VCaP (cell line): Measurements from ENCODE around the gene SH3GL3.

Source experiments
- H3K27ac ChIP-seq: fragments of 450-650 bp; 2 replicates; pipeline ENCODE4 v1.5.1; 2017
- CTCF ChIP-seq: fragments of 450-650 bp; conservative IDR thresholded peaks from 2 replicates; pipeline ENCODE4 v1.5.1; 2017; ENCODE audit warnings: mild to moderate bottlenecking, moderate library complexity

The SH3GL3 gene

GRCh38 chr15:83503595-83504364 lies 56.6 kb downstream of the SH3GL3 start:
- TF ChIP-seq CTCF: no peak

DNA sequence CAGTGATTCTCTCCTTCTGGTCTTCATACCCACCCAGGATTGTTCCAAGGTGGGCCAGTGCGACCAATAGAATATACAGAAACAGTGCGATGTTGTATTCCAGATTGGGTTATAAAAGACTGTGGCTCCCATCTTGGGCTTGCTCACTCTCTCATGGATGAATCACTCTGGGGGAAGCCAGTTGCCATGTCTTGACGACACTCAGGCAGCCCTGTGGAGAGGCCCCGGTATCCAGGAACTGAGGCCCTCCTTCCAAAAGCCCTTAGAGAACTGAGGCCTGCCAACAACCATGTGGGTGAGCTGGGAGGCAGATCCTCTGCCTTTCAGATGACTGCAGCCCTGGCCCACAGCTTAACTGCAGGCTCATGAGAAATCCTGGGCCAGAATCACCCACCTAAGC lies 57.2 kb downstream of the SH3GL3 start:
- TF ChIP-seq CTCF: no peak
- H3K27ac ChIP-seq: no peak overlapping the region

More at GRCh38 chr15:83503595-83504364, 56.6 kb downstream of the SH3GL3 start:
- no peak overlapping the region for H3K27ac ChIP-seq

- H3K27ac ChIP-seq: no peak overlapping the region
- TF ChIP-seq CTCF: no peak
Measured at GRCh38 chr15:83510001-83510400, 62.9 kb downstream of the SH3GL3 start.

- no peak overlapping the region for H3K27ac ChIP-seq
- no peak for TF ChIP-seq CTCF
Measured at GRCh38 chr15:83512459-83512858, 65.3 kb downstream of the SH3GL3 start.

DNA sequence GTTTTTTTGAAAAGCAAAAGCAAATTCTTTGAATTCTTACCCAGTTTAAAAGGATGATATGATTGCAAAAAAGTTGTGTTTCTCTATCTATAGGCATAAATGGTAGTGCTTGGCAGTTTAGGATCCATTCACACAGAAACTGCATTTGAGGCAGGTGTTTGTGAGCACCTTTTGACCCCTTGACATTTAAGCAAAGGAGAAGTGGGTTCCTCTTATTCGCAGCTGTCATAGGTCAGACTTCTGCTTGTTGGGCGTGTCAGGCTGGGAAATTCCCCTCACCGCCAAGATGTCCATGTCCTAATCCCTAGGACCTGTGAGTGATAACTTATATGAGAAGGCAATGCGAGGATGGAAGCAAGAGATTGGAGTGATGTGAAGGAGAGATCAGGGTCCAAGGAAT lies 67.4 kb downstream of the SH3GL3 start:
- H3K27ac ChIP-seq: no peak overlapping the region
- no peak for TF ChIP-seq CTCF

DNA sequence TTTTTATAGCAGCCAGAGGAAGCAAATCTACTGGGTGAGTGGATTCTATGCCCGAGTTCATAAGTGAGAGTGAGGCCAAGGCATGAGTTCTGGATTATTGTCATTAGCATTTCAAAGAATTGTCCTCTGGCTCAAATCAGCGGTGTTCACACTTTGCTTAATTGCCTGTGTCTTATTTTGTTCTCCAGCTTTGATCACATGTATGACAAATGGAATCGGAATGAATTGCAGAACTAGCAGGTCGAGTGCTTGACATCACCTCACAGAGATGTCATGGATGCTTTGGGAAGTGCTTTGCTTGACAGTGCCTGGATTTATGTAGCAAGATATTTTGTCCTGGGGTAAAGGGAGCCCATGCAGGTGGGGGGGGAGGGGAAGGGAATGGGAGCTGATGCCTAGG lies 68.0 kb downstream of the SH3GL3 start:
- no peak for TF ChIP-seq CTCF

GRCh38 chr15:83516935-83517334 lies 69.8 kb downstream of the SH3GL3 start:
- no peak overlapping the region for H3K27ac ChIP-seq
- TF ChIP-seq CTCF: no peak

More for the DNA sequence above, 68.0 kb downstream of the SH3GL3 start:
- H3K27ac ChIP-seq: no peak overlapping the region
